HCT116 (cell line): ENCODE results near the gene INPP5D. TPM values are rescaled to one million over a fixed set of nuclear protein-coding genes. Genes with fewer than 3 reads are reported as not detected.

Experiments used
- ATAC-seq: fragments of 200-7000 bp; cut with Tn5 transposase; 2 replicates; pipeline ENCODE4 v1.9.1; 2020; ENCODE audit warnings: mild to moderate bottlenecking, moderate library complexity
- BruUV-seq: library from RNA; stranded (reverse); fragments of 400-500 nt; replicated peaks from 2 replicates; lab custom pipeline; 2021; lab: Mats Ljungman, UMichigan
- CTCF ChIA-PET: fragments of 300-600 bp; sonication (Branson Sonifier 250); formaldehyde crosslinking; loops from one replicate; lab custom pipeline; 2021; ENCODE audit warnings: antibody characterized with exemption; lab: Charles Lee
- POLR2A ChIA-PET: fragments of 300-600, 350-600 bp; sonication (Branson Sonifier 250); formaldehyde crosslinking; loops from one replicate; lab custom pipeline; 2021; ENCODE audit warnings: antibody characterized with exemption; lab: Charles Lee
- RAD21 ChIA-PET, 2 experiments: fragments of 300-600 bp; sonication (Branson Sonifier 250); formaldehyde crosslinking; loops; one replicate each; lab custom pipeline; 2023; ENCODE audit warnings: low total read pairs in 2 of 2; ENCODE audit not compliant: uncharacterized antibody in 2 of 2, unreplicated experiment in 2 of 2, low non-redundant PET in 1 of 2; lab: Charles Lee
- DNase-seq: peaks from one replicate; pipeline ENCODE4 v3.0.0-alpha.2; 2010; ENCODE audit warnings: low read depth, low spot score
- H2AFZ ChIP-seq: fragments of 200-600 bp; shearing (Covaris generic), sonication (generic); 2 replicates; pipeline ENCODE4 v1.6.1; 2017; ENCODE audit warnings: low read depth, mixed run types, mixed read lengths, antibody characterized with exemption, low read length; ENCODE audit not compliant: poor library complexity, severe bottlenecking
- H3K27ac ChIP-seq: 2 replicates; pipeline ENCODE4 v1.5.1; 2012; ENCODE audit warnings: low read depth, low read length
- H3K27me3 ChIP-seq: fragments of 200-600 bp; sonication (generic); 2 replicates; pipeline ENCODE4 v1.6.1; 2016; ENCODE audit warnings: mixed run types, low read length, mixed read lengths; ENCODE audit not compliant: insufficient read depth
- H3K36me3 ChIP-seq, 2 experiments: fragments of 200-500 bp in 1 of 2; fragments of 200-600 bp in 1 of 2; sonication (Bioruptor generic) in 1 of 2; sonication (generic) in 1 of 2; 2 replicates each; pipeline versions ENCODE4 v1.5.1 to v1.6.1; 2014 to 2016; ENCODE audit warnings: low read length in 2 of 2, inconsistent platforms in 1 of 2, mixed read lengths in 1 of 2, mixed run types in 1 of 2; ENCODE audit not compliant: insufficient read depth in 2 of 2, control insufficient read depth in 1 of 2
- H3K4me1 ChIP-seq, 2 experiments: fragments of 200-600 bp in 1 of 2; sonication (generic) in 1 of 2; 2 replicates each; pipeline versions ENCODE4 v1.5.1 to v1.6.1; 2012 to 2017; ENCODE audit warnings: low read length in 2 of 2, inconsistent platforms in 1 of 2, mild to moderate bottlenecking in 1 of 2, mixed read lengths in 1 of 2, mixed run types in 1 of 2, moderate library complexity in 1 of 2; ENCODE audit not compliant: insufficient read depth in 2 of 2, control insufficient read depth in 1 of 2
- H3K4me2 ChIP-seq: fragments of 200-600 bp; sonication (generic); 2 replicates; pipeline ENCODE4 v1.6.1; 2017; ENCODE audit warnings: mixed run types, low read length, mixed read lengths
- H3K4me3 ChIP-seq, 2 experiments: fragments of 200-600 bp in 1 of 2; sonication (generic) in 1 of 2; replicated peaks in 1 of 2; 2 replicates each; pipeline ENCODE4 v1.5.1; 2011 to 2016; ENCODE audit warnings: low read length in 2 of 2, control low read depth in 1 of 2, low read depth in 1 of 2, mild to moderate bottlenecking in 1 of 2, mixed read lengths in 1 of 2, mixed run types in 1 of 2
- H3K79me2 ChIP-seq: fragments of 200-600 bp; sonication (generic); 2 replicates; pipeline ENCODE4 v1.6.1; 2017; ENCODE audit warnings: mild to moderate bottlenecking, mixed run types, low read length, moderate library complexity, mixed read lengths; ENCODE audit not compliant: insufficient read depth
- H3K9ac ChIP-seq: fragments of 200-600 bp; sonication (generic); 2 replicates; pipeline ENCODE4 v1.6.1; 2016; ENCODE audit warnings: low read length, mixed read lengths
- H3K9me2 ChIP-seq: fragments of 200-600 bp; sonication (generic), shearing (Covaris generic); 2 replicates; pipeline ENCODE4 v1.6.1; 2017; ENCODE audit warnings: mixed run types, mild to moderate bottlenecking, moderate library complexity; ENCODE audit not compliant: insufficient read depth
- H3K9me3 ChIP-seq, 2 experiments: fragments of 200-500 bp in 1 of 2; fragments of 200-600 bp in 1 of 2; sonication (Bioruptor generic) in 1 of 2; sonication (generic) in 1 of 2; 2 replicates each; pipeline ENCODE4 v1.6.1; 2014 to 2017; ENCODE audit warnings: low read length in 2 of 2, mixed read lengths in 2 of 2, inconsistent platforms in 1 of 2, low read depth in 1 of 2, mild to moderate bottlenecking in 1 of 2, mixed run types in 1 of 2, moderate library complexity in 1 of 2; ENCODE audit not compliant: control insufficient read depth in 1 of 2, insufficient read depth in 1 of 2
- H4K20me1 ChIP-seq: fragments of 200-600 bp; sonication (generic), shearing (Covaris generic); 2 replicates; pipeline ENCODE4 v1.6.1; 2017; ENCODE audit warnings: mixed run types, mild to moderate bottlenecking, moderate library complexity; ENCODE audit not compliant: insufficient read depth
- CBX3 ChIP-seq: IDR thresholded peaks from 2 replicates; pipeline ENCODE4 v1.6.1; 2012; ENCODE audit warnings: low read depth
- CEBPB ChIP-seq: IDR thresholded peaks from 2 replicates; pipeline ENCODE4 v1.6.1; 2012; ENCODE audit warnings: low read depth
- ELF1 ChIP-seq: IDR thresholded peaks from 2 replicates; pipeline ENCODE4 v1.6.1; 2012; ENCODE audit warnings: low read depth, borderline replicate concordance
- EZH2 ChIP-seq: fragments of 200-600 bp; sonication (generic); IDR thresholded peaks from 2 replicates; pipeline ENCODE4 v1.6.1; 2017; ENCODE audit warnings: antibody characterized with exemption, mixed run types
- EZH2phosphoT487 ChIP-seq: fragments of 200-600 bp; IDR thresholded peaks from 2 replicates; pipeline ENCODE4 v1.6.1; 2018; ENCODE audit warnings: antibody characterized with exemption, borderline replicate concordance
- FOSL1 ChIP-seq: IDR thresholded peaks from 2 replicates; pipeline ENCODE4 v1.6.1; 2012; ENCODE audit warnings: low read depth
- POLR2A ChIP-seq: IDR thresholded peaks from 2 replicates; pipeline ENCODE4 v1.7.0; 2011; ENCODE audit warnings: borderline replicate concordance; ENCODE audit not compliant: insufficient read depth, insufficient read length; ENCODE audit errors: extremely low read depth
- SP1 ChIP-seq: IDR thresholded peaks from 2 replicates; pipeline ENCODE4 v1.6.1; 2012; ENCODE audit warnings: low read depth
- SRF ChIP-seq: IDR thresholded peaks from 2 replicates; pipeline ENCODE4 v1.6.1; 2012; ENCODE audit warnings: low read depth
- TCF7L2 ChIP-seq: IDR thresholded peaks from 2 replicates; pipeline ENCODE4 v1.7.0; 2011; ENCODE audit warnings: borderline replicate concordance, inconsistent platforms; ENCODE audit not compliant: insufficient read depth, insufficient read length; ENCODE audit errors: extremely low read depth
- YY1 ChIP-seq: IDR thresholded peaks from 2 replicates; pipeline ENCODE4 v1.6.1; 2011; ENCODE audit warnings: low read length, low read depth, moderate library complexity, mild to moderate bottlenecking; ENCODE audit not compliant: insufficient replicate concordance; ENCODE audit errors: extremely low read depth
- ZFX ChIP-seq: fragments of 450-650 bp; IDR thresholded peaks from 2 replicates; pipeline ENCODE4 v1.6.1; 2017
- ZNF274 ChIP-seq: fragments of 200-500 bp; sonication (Bioruptor generic); IDR thresholded peaks from 2 replicates; pipeline ENCODE4 v1.6.1; 2014; ENCODE audit warnings: mild to moderate bottlenecking, low read depth, low read length, inconsistent platforms
- intact Hi-C: fragments of 100-400 bp; cut with micrococcal nuclease; formaldehyde crosslinking; loops from 2 replicates; pipeline ENCODE4 v1.10.0; 2022
- total RNA-seq: library from RNA; stranded (reverse); gene quantifications from one replicate; pipeline ENCODE4 v1.2.1, GENCODE V29; 2021; ENCODE audit not compliant: unreplicated experiment
- TF ChIP-seq, protein P1 (sequence below): IDR thresholded peaks from 2 replicates; pipeline ENCODE4 v1.6.1; 2011; ENCODE audit warnings: mild to moderate bottlenecking, low read length, moderate library complexity; ENCODE audit not compliant: insufficient replicate concordance; ENCODE audit errors: extremely low read depth
- TF ChIP-seq, protein P2 (sequence below), 3 experiments: fragments of 200-600 bp in 1 of 3; sonication (generic) in 1 of 3; IDR thresholded peaks in 2 of 3; conservative IDR thresholded peaks in 1 of 3; 2 replicates each; pipeline ENCODE4 v1.5.1; 2012 to 2017; ENCODE audit warnings: low read depth in 2 of 3, low read length in 2 of 3, antibody characterized with exemption in 1 of 3, borderline replicate concordance in 1 of 3, control low read depth in 1 of 3, mild to moderate bottlenecking in 1 of 3, mixed read lengths in 1 of 3, mixed run types in 1 of 3, moderate library complexity in 1 of 3; ENCODE audit not compliant: insufficient read depth in 1 of 3
- TF ChIP-seq, protein P3 (sequence below): IDR thresholded peaks from 2 replicates; pipeline ENCODE4 v1.6.1; 2012; ENCODE audit warnings: low read depth

Gene INPP5D
- total RNA-seq, 1 experiment from 2014 or later = 1.8 TPM

DNA sequence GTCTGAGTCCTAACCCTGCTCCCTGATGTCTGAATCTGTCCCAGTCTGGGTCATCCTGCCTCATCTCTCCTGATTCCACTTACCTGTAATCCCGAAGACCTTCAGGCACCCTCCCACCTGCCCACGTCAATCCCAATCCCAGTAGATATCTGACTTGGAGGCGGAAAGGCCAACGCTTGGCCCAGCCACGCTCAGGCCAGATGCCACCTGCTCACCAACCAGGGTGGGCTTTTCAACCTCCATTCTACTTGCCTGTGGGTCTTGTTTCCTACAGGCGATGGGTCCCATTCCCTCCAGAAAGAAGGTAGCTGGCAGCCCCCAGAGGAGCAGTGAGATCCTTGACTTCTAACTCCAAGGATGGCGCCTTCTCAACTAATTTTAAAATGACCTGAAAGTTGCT, 59.7 kb downstream of the INPP5D start:
- CTCF ChIA-PET = no interaction called here
- Histone ChIP-seq H3K36me3 (no peaks in the 10 kb centered on the region), H3K4me3 (no peak overlapping the region), H3K9me2 (no peaks in the 10 kb centered on the region), H3K79me2 (no peaks in the 10 kb centered on the region), H3K27me3 (no peaks in the 10 kb centered on the region), H3K27ac (no peak overlapping the region), H3K4me2 (no peak overlapping the region), H2AFZ (no peak overlapping the region), H4K20me1 (no peaks in the 10 kb centered on the region), H3K4me1 (no peaks in the 10 kb centered on the region), H3K9me3 (no peaks in the 10 kb centered on the region), H3K9ac (no peak overlapping the region)
- TF ChIP-seq TCF7L2 = no peak
- no peak for TF ChIP-seq EZH2
- no peak for TF ChIP-seq YY1
- no peak for TF ChIP-seq ZNF274
- TF ChIP-seq ZFX = no peak
- TF ChIP-seq ELF1 = no peak
- no peak for TF ChIP-seq EZH2phosphoT487
- TF ChIP-seq, protein P1, sequence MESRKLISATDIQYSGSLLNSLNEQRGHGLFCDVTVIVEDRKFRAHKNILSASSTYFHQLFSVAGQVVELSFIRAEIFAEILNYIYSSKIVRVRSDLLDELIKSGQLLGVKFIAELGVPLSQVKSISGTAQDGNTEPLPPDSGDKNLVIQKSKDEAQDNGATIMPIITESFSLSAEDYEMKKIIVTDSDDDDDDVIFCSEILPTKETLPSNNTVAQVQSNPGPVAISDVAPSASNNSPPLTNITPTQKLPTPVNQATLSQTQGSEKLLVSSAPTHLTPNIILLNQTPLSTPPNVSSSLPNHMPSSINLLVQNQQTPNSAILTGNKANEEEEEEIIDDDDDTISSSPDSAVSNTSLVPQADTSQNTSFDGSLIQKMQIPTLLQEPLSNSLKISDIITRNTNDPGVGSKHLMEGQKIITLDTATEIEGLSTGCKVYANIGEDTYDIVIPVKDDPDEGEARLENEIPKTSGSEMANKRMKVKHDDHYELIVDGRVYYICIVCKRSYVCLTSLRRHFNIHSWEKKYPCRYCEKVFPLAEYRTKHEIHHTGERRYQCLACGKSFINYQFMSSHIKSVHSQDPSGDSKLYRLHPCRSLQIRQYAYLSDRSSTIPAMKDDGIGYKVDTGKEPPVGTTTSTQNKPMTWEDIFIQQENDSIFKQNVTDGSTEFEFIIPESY = no peak
- no peak for TF ChIP-seq CBX3
- TF ChIP-seq SRF = no peak
- no peak for TF ChIP-seq SP1
- no peak for TF ChIP-seq POLR2A
- TF ChIP-seq, protein P2, sequence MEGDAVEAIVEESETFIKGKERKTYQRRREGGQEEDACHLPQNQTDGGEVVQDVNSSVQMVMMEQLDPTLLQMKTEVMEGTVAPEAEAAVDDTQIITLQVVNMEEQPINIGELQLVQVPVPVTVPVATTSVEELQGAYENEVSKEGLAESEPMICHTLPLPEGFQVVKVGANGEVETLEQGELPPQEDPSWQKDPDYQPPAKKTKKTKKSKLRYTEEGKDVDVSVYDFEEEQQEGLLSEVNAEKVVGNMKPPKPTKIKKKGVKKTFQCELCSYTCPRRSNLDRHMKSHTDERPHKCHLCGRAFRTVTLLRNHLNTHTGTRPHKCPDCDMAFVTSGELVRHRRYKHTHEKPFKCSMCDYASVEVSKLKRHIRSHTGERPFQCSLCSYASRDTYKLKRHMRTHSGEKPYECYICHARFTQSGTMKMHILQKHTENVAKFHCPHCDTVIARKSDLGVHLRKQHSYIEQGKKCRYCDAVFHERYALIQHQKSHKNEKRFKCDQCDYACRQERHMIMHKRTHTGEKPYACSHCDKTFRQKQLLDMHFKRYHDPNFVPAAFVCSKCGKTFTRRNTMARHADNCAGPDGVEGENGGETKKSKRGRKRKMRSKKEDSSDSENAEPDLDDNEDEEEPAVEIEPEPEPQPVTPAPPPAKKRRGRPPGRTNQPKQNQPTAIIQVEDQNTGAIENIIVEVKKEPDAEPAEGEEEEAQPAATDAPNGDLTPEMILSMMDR (IDR thresholded peaks at IDR 0.05 in 2 of 3, conservative IDR thresholded peaks at IDR 0.05 in 1 of 3; ENCODE audit: borderline replicate concordance in 1 of 3, insufficient read depth in 1 of 3, low read depth in 2 of 3, low read length in 2 of 3) = no peak
- TF ChIP-seq FOSL1 = no peak
- TF ChIP-seq, protein P3, sequence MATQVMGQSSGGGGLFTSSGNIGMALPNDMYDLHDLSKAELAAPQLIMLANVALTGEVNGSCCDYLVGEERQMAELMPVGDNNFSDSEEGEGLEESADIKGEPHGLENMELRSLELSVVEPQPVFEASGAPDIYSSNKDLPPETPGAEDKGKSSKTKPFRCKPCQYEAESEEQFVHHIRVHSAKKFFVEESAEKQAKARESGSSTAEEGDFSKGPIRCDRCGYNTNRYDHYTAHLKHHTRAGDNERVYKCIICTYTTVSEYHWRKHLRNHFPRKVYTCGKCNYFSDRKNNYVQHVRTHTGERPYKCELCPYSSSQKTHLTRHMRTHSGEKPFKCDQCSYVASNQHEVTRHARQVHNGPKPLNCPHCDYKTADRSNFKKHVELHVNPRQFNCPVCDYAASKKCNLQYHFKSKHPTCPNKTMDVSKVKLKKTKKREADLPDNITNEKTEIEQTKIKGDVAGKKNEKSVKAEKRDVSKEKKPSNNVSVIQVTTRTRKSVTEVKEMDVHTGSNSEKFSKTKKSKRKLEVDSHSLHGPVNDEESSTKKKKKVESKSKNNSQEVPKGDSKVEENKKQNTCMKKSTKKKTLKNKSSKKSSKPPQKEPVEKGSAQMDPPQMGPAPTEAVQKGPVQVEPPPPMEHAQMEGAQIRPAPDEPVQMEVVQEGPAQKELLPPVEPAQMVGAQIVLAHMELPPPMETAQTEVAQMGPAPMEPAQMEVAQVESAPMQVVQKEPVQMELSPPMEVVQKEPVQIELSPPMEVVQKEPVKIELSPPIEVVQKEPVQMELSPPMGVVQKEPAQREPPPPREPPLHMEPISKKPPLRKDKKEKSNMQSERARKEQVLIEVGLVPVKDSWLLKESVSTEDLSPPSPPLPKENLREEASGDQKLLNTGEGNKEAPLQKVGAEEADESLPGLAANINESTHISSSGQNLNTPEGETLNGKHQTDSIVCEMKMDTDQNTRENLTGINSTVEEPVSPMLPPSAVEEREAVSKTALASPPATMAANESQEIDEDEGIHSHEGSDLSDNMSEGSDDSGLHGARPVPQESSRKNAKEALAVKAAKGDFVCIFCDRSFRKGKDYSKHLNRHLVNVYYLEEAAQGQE = no peak
- no peak for TF ChIP-seq CEBPB
- BruUV-seq = no TSS peak
- RAD21 ChIA-PET = no interaction called here
- DNase-seq = no peak
- intact Hi-C loops = no loop called here
- no peak for ATAC-seq
- POLR2A ChIA-PET = no interaction called here
